Measurements from ENCODE around the gene SNX13. TPM values are rescaled to one million over a fixed set of nuclear protein-coding genes. Genes with fewer than 3 reads are reported as not detected.

The SNX13 gene
- total RNA-seq, 1 experiment from 2014 or later: 29.0 TPM

DNA sequence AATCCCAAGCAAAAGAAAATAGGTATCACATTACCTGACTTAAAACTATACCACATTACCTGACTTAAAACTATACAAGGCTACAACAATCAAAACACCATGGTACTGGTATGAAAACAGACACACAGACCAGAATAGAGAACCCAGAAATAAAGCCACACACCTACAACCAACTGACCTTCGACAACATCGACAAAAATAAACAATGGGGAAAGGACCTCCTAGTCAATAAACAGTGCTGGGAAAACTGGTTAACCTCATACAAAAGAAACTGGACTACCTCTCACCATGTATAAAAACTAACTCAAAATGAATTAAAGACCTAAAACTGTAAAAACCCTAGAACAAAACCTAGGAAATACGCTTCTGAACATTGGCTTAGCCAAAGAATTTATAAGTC is 22.5 kb downstream of the SNX13 start:
- no peak overlapping the region for H4K91ac ChIP-seq (ENCODE audit: insufficient read length, low read depth, low read length)
- no peaks in the 10 kb centered on the region for H3K23me2 ChIP-seq (ENCODE audit: insufficient read length, low read depth, low read length, poor library complexity, severe bottlenecking)
- H3K23ac ChIP-seq (ENCODE audit: insufficient read length, low read depth, low read length): no peak overlapping the region
- H2BK15ac ChIP-seq (ENCODE audit: low read depth, low read length): no peak overlapping the region
- no peak overlapping the region for H2AK5ac ChIP-seq (ENCODE audit: insufficient read length, low read length)
- H3K56ac ChIP-seq (ENCODE audit: insufficient read length, low read depth, low read length): no peak overlapping the region
- H2BK12ac ChIP-seq (ENCODE audit: insufficient read length, low read depth, low read length): no peak overlapping the region
- no peak overlapping the region for H3T11ph ChIP-seq (ENCODE audit: low read length)
- H4K20me1 ChIP-seq (ENCODE audit: control insufficient read depth, insufficient read depth, insufficient read length): no peaks in the 10 kb centered on the region
- H3K9me3 ChIP-seq (ENCODE audit: control insufficient read depth, low read depth, low read length): no peaks in the 10 kb centered on the region
- H2AFZ ChIP-seq (ENCODE audit: low read length): no peak overlapping the region
- H3K27ac ChIP-seq (ENCODE audit: insufficient read length, low read depth, low read length): no peak overlapping the region
- H3K79me2 ChIP-seq (ENCODE audit: insufficient read depth, low read length): peaks cover 8% of the 10 kb centered on the region; the same call in 1 of the 2 replicates
- H3K79me1 ChIP-seq (ENCODE audit: insufficient read depth, low read depth, low read length, poor library complexity, severe bottlenecking): peaks cover 5% of the 10 kb centered on the region
- H2BK120ac ChIP-seq (ENCODE audit: low read depth, low read length, poor library complexity, severe bottlenecking): no peak overlapping the region
- no peak overlapping the region for H3K4me2 ChIP-seq (ENCODE audit: insufficient read depth, insufficient read length, low read length)
- peaks cover 20 to 31% of the 10 kb centered on the region in 2 experiments for H3K4me1 Mint-ChIP-seq
- peaks cover 0 to 3% of the 10 kb centered on the region in 2 experiments; a peak in 1 of 5 replicates for H3K9me3 Mint-ChIP-seq
- WGBS (ENCODE audit: extremely low coverage, insufficient read length, low lambda C conversion rate): no CpG with 5 or more reads among the region's 3 CpGs
- no peak overlapping the region for H3K9ac ChIP-seq (ENCODE audit: extremely low read depth, insufficient read length, low read length)
- no peak overlapping the region for H2BK5ac ChIP-seq (ENCODE audit: insufficient read length, low read length)
- no peak overlapping the region for H3K4ac ChIP-seq (ENCODE audit: low read depth, low read length)
- H3K4me1 ChIP-seq (ENCODE audit: insufficient read depth, low read length): peaks cover 5% of the 10 kb centered on the region; the same call in 1 of the 2 replicates
- no peak for TF ChIP-seq CTCF (conservative IDR thresholded peaks at IDR 0.05)
- H4K5ac ChIP-seq (ENCODE audit: insufficient read length, low read depth, low read length): no peak overlapping the region
- DNase-seq: no peak
- H3K4me3 Mint-ChIP-seq: no peak overlapping the region
- H3K27me3 Mint-ChIP-seq (ENCODE audit: low read depth): no peaks in the 10 kb centered on the region
- H3K18ac ChIP-seq (ENCODE audit: insufficient read length, low read depth, low read length): no peak overlapping the region
- H3K36me3 Mint-ChIP-seq (ENCODE audit: insufficient read depth in 1 of 3, low read depth in 3 of 3): no peaks in the 10 kb centered on the region
- peak overlapping the region; percentile 2 to 63 (median 34); a peak in 3 of 7 replicates for H3K27ac Mint-ChIP-seq
- no peak overlapping the region for H3K14ac ChIP-seq (ENCODE audit: insufficient read depth, low read length)
- H4K8ac ChIP-seq (replicated peaks; ENCODE audit: insufficient read length, low read depth, low read length): no peak overlapping the region
- no peaks in the 10 kb centered on the region for H3K27me3 ChIP-seq (ENCODE audit: insufficient read depth, low read length)
- H2BK20ac ChIP-seq (ENCODE audit: low read depth, low read length, poor library complexity, severe bottlenecking): no peak overlapping the region
